ENCODE data around the gene PICALM. TPM values are rescaled to one million over a fixed set of nuclear protein-coding genes. Genes with fewer than 3 reads are reported as not detected.

The PICALM gene
- total RNA-seq, 2 experiments from 2014 or later: 75.9 to 90.4 TPM

GRCh38 chr11:85947431-85948272 is 121.2 kb downstream of the PICALM start:
- Mint-ChIP-seq H3K36me3 (peaks cover 19% of the 10 kb centered on the region), H3K4me3 (peak overlapping the region; percentile 30), H3K27me3 (no peaks in the 10 kb centered on the region), H3K27ac (peak overlapping the region; percentile 78), H3K4me1 (ENCODE audit: low read depth) (peaks cover 46% of the 10 kb centered on the region), H3K9me3 (peaks cover 32% of the 10 kb centered on the region)
- ChIA-PET POLR2A (interaction anchor here (0.6 to 1.2 kb wide), 8 partner anchors 9 to 342 kb away, joined by 3 to 5 read pairs (median 4); no protein-coding TSS in a partner anchor), CTCF (interaction anchor here (1.1 to 1.6 kb wide), 2 partner anchors 8 to 246 kb away, joined by 3 to 5 read pairs; no protein-coding TSS in a partner anchor)
- intact Hi-C loops (cut with micrococcal nuclease): loop anchor here (1.0 to 10.0 kb wide), 23 partner anchors 8 to 859 kb away; partner anchors contain the start of genes CCDC83, PICALM and TMEM126B
- peak; percentile 59 for DNase-seq

GRCh38 chr11:85946221-85946620 is 122.7 kb downstream of the PICALM start:
- intact Hi-C loops (cut with micrococcal nuclease): loop anchor here (5.0 to 10.0 kb wide), 4 partner anchors 171 to 566 kb away; no protein-coding TSS in a partner anchor

GRCh38 chr11:85945788-85946187 is 123.1 kb downstream of the PICALM start:
- Mint-ChIP-seq H3K27me3 (no peaks in the 10 kb centered on the region), H3K4me1 (ENCODE audit: low read depth) (peaks cover 46% of the 10 kb centered on the region), H3K36me3 (peaks cover 13% of the 10 kb centered on the region), H3K27ac (peak overlapping the region; percentile 11), H3K4me3 (no peak overlapping the region), H3K9me3 (peaks cover 20% of the 10 kb centered on the region)
- intact Hi-C loops (cut with micrococcal nuclease): loop anchor here (5.0 to 10.0 kb wide), 4 partner anchors 172 to 567 kb away; no protein-coding TSS in a partner anchor
- ChIA-PET POLR2A (interaction anchor here (0.6 kb wide), 1 partner anchor 245 kb away, joined by 3 read pairs; no protein-coding TSS in a partner anchor), CTCF (interaction anchor here (0.8 to 1.5 kb wide), 2 partner anchors 273 to 337 kb away, joined by 3 to 8 read pairs; no protein-coding TSS in a partner anchor)
- DNase-seq: no peak

More at GRCh38 chr11:85946221-85946620, 122.7 kb downstream of the PICALM start:
- Mint-ChIP-seq H3K36me3 (peaks cover 14% of the 10 kb centered on the region), H3K27me3 (no peaks in the 10 kb centered on the region), H3K9me3 (peaks cover 22% of the 10 kb centered on the region), H3K4me3 (no peak overlapping the region), H3K4me1 (ENCODE audit: low read depth) (peaks cover 46% of the 10 kb centered on the region), H3K27ac (peak overlapping the region; percentile 29)
- ChIA-PET POLR2A (interaction anchor here (0.6 kb wide), 1 partner anchor 246 kb away, joined by 3 read pairs; no protein-coding TSS in a partner anchor), CTCF (interaction anchor here (0.8 to 1.5 kb wide), 4 partner anchors 247 to 337 kb away, joined by 3 to 8 read pairs (median 4); no protein-coding TSS in a partner anchor)
- DNase-seq: no peak

DNA sequence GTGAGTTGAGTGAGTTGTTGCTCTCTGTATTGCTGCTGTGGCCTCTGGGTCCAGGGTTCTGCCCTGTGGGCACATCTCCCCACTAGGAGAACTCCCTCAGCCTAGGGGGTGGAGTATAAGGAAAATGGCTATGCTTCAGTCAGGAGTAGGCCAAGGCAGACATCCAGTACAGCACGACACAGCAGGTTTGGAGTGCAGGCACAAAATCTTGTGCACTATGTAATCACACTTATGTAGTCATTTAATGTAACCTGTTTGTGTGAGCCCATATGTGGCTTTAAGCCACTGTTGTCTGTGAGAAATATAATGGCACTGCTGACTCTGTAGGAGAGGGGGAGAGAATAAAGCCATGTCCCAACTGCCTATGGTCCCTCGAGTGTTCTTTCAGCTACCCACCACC is 123.6 kb downstream of the PICALM start:
- H3K9me3 Mint-ChIP-seq: peaks cover 17% of the 10 kb centered on the region
- ChIA-PET CTCF (interaction anchor here (1.5 kb wide), 1 partner anchor 273 kb away, joined by 8 read pairs; no protein-coding TSS in a partner anchor), POLR2A (no interaction called here)
- intact Hi-C loops (cut with micrococcal nuclease): loop anchor here (5.0 to 10.0 kb wide), 4 partner anchors 172 to 567 kb away; no protein-coding TSS in a partner anchor
- H3K36me3 Mint-ChIP-seq: peaks cover 13% of the 10 kb centered on the region
- H3K4me1 Mint-ChIP-seq (ENCODE audit: low read depth): peaks cover 46% of the 10 kb centered on the region
- H3K27ac Mint-ChIP-seq: no peak overlapping the region
- no peak for DNase-seq
- H3K27me3 Mint-ChIP-seq: no peaks in the 10 kb centered on the region
- H3K4me3 Mint-ChIP-seq: no peak overlapping the region

- Mint-ChIP-seq H3K27ac (no peak overlapping the region), H3K27me3 (no peaks in the 10 kb centered on the region), H3K4me3 (no peak overlapping the region), H3K9me3 (peaks cover 17% of the 10 kb centered on the region), H3K4me1 (ENCODE audit: low read depth) (peaks cover 24% of the 10 kb centered on the region), H3K36me3 (peaks cover 13% of the 10 kb centered on the region)
- ChIA-PET CTCF (no interaction called here), POLR2A (no interaction called here)
- peak; percentile 69 for DNase-seq
- intact Hi-C loops (cut with micrococcal nuclease): loop anchor here (10.0 kb wide), 1 partner anchor 347 kb away; no protein-coding TSS in a partner anchor
Measured at GRCh38 chr11:85941380-85941973, 127.4 kb downstream of the PICALM start.

DNA sequence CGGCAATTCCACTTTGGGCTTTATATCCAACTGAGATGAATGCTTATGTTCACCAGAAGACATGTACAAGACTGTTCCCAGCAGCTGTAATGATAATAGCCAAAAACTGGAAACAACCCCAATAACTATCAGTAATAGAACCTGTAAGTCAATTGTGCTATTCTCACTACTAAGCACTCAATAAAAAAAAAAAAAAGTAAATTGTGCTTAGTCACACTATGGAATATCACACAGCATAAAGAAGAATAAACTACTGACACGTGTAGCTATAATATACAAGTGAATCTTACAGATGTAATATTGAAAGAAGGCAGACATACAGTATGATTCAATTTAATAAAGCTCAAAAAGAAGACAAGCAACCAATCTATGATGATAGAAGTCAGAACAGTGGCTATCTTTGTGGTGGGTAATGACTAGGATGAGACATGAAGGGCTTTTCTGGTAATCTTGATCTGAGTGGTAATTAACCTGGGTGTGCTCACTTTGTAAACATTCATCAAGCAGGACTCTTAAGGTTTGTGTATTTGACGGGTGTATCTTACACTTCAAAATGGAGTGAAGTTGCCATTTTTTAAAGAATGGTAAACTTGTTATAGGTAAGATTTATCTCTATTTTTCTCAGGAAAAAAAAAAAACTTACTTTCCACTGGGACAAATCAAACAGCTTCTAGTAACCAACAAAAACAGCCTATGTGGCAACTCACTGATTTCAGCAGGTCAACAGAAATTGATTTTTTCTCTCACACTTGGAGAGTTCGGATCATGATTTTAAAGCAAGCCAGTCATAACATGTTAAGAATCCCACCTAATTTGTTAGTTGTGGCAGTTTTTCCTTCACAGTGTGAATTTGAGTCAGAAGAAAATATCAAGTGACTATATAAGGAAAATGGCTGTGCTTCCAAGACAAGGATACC is 129.5 kb downstream of the PICALM start:
- ChIA-PET CTCF (interaction anchor here (0.6 to 1.2 kb wide), 4 partner anchors 9 to 331 kb away, joined by 3 to 6 read pairs (median 4); partner anchors contain the start of gene CCDC83), POLR2A (interaction anchor here (0.7 kb wide), 3 partner anchors 9 to 276 kb away, joined by 3 read pairs; partner anchors contain the start of gene CCDC83)
- Mint-ChIP-seq H3K27me3 (no peaks in the 10 kb centered on the region), H3K9me3 (peaks cover under 1% of the 10 kb centered on the region), H3K27ac (peak overlapping the region; percentile 14), H3K4me1 (ENCODE audit: low read depth) (peaks cover 13% of the 10 kb centered on the region), H3K4me3 (no peak overlapping the region), H3K36me3 (no peaks in the 10 kb centered on the region)
- intact Hi-C loops (cut with micrococcal nuclease): loop anchor here (1.0 to 10.0 kb wide), 2 partner anchors 8 to 345 kb away; no protein-coding TSS in a partner anchor
- DNase-seq: no peak

DNA sequence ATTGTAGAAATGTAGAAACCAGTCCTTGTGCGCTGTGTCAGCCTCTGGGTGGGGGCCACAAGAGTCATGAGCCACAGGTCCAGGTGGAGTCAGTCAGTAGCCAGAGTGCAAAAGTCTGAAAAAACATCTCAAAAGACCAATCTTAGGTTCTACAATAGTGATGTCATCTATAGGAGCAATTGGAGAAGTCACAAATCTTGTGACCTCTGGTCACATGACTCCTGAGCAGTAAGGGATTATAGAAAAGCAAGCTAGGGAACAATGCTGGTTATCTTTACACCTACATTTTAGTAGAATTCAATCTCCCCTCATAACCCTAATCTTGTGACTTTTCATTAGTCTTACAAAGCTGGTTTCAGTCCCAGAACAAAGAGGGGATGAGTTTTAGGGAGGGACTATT is 131.0 kb downstream of the PICALM start:
- no peak overlapping the region for H3K4me3 Mint-ChIP-seq
- no peaks in the 10 kb centered on the region for H3K9me3 Mint-ChIP-seq
- ChIA-PET POLR2A (no interaction called here), CTCF (no interaction called here)
- H3K36me3 Mint-ChIP-seq: no peaks in the 10 kb centered on the region
- intact Hi-C loops (cut with micrococcal nuclease): no loop called here
- H3K27me3 Mint-ChIP-seq: no peaks in the 10 kb centered on the region
- DNase-seq: no peak
- no peak overlapping the region for H3K27ac Mint-ChIP-seq
- H3K4me1 Mint-ChIP-seq (ENCODE audit: low read depth): peaks cover 13% of the 10 kb centered on the region

- no peak for DNase-seq
- Mint-ChIP-seq H3K4me3 (no peak overlapping the region), H3K9me3 (no peaks in the 10 kb centered on the region), H3K4me1 (ENCODE audit: low read depth) (peaks cover 13% of the 10 kb centered on the region), H3K27me3 (no peaks in the 10 kb centered on the region), H3K36me3 (no peaks in the 10 kb centered on the region), H3K27ac (no peak overlapping the region)
- intact Hi-C loops (cut with micrococcal nuclease): no loop called here
- POLR2A ChIA-PET: interaction anchor here (0.6 kb wide), 1 partner anchor 112 kb away, joined by 3 read pairs; no protein-coding TSS in a partner anchor
- CTCF ChIA-PET: no interaction called here
Measured at GRCh38 chr11:85935751-85936150, 133.1 kb downstream of the PICALM start.

DNA sequence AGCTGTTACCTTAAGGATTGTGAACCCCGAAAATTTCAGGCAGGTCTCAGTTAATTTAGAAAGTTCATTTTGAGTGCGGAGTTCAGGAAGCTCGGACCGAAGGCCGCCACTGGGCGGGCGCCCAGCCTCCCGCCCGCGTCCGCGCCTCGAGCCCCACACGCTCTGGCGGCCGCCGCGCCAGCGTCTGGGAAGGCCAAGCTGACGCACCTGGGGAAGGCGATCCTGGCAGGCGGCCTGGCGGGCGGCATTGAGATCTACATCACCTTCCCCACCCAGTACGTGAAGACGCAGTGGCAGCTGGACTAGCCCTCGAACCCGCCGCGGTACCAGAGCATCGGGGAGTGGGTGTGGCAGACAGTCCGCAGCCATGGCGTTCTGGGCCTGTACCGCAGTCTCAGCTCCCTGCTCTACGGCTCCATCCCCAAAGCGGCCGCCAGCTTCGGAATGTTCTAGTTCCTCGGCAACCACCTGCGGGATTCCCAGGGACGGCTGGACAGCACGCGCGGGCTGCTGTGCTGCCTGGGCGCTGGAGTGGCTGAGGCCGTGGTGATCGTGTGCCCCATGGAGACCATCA is 134.2 kb downstream of the PICALM start:
- Mint-ChIP-seq H3K9me3 (no peaks in the 10 kb centered on the region), H3K27ac (no peak overlapping the region), H3K27me3 (peaks cover 2% of the 10 kb centered on the region), H3K4me1 (ENCODE audit: low read depth) (peaks cover 11% of the 10 kb centered on the region), H3K4me3 (no peak overlapping the region), H3K36me3 (no peaks in the 10 kb centered on the region)
- DNase-seq: no peak
- CTCF ChIA-PET: no interaction called here
- intact Hi-C loops (cut with micrococcal nuclease): no loop called here
- POLR2A ChIA-PET: no interaction called here

- H3K36me3 Mint-ChIP-seq: no peaks in the 10 kb centered on the region
- ChIA-PET CTCF (no interaction called here), POLR2A (no interaction called here)
Measured at GRCh38 chr11:85930879-85931366, 138.0 kb downstream of the PICALM start.

More at GRCh38 chr11:85930879-85931366, 138.0 kb downstream of the PICALM start:
- Mint-ChIP-seq H3K4me3 (no peak overlapping the region), H3K27ac (no peak overlapping the region), H3K9me3 (peaks cover 3% of the 10 kb centered on the region), H3K27me3 (peaks cover 15% of the 10 kb centered on the region), H3K4me1 (ENCODE audit: low read depth) (no peaks in the 10 kb centered on the region)
- no peak for DNase-seq
- intact Hi-C loops (cut with micrococcal nuclease): no loop called here
